ENCODE data around the gene INPP4B. TPM values are rescaled to one million over a fixed set of nuclear protein-coding genes. Genes with fewer than 3 reads are reported as not detected.

INPP4B gene
- total RNA-seq, 4 donors from 2014 or later = 29.4 to 51.5 (median 35.3) TPM

GRCh38 chr4:142040043-142040442 lies 806.1 kb downstream of the INPP4B start:
- TF ChIP-seq CTCF (IDR thresholded peaks at IDR 0.05) = no peak
- TF ChIP-seq POLR2A (IDR thresholded peaks at IDR 0.05) = no peak
- Histone ChIP-seq H3K4me1 (no peaks in the 10 kb centered on the region), H3K36me3 (no peaks in the 10 kb centered on the region), H3K9me3 (no peaks in the 10 kb centered on the region), H3K27me3 (no peaks in the 10 kb centered on the region), H3K27ac (no peak overlapping the region), H3K4me3 (no peak overlapping the region)
- DNase-seq = no peak
- intact Hi-C loops (cut with DNase I; ENCODE audit: low total_unique reads) = no loop called here

- H3K9me3 ChIP-seq = no peaks in the 10 kb centered on the region
- H3K4me1 ChIP-seq = no peaks in the 10 kb centered on the region
- H3K27me3 ChIP-seq = no peaks in the 10 kb centered on the region
- no peaks in the 10 kb centered on the region for H3K36me3 ChIP-seq
- no peak overlapping the region for H3K27ac ChIP-seq
- intact Hi-C loops (cut with DNase I; ENCODE audit: low total_unique reads) = no loop called here
- DNase-seq = no peak
- no peak overlapping the region for H3K4me3 ChIP-seq
- TF ChIP-seq CTCF (IDR thresholded peaks at IDR 0.05) (no peak), POLR2A (IDR thresholded peaks at IDR 0.05) (no peak)
Observed at GRCh38 chr4:142036795-142037583, 809.1 kb downstream of the INPP4B start.

- Histone ChIP-seq H3K9me3 (no peaks in the 10 kb centered on the region), H3K27ac (no peak overlapping the region), H3K36me3 (no peaks in the 10 kb centered on the region), H3K4me3 (no peak overlapping the region), H3K4me1 (no peaks in the 10 kb centered on the region), H3K27me3 (no peaks in the 10 kb centered on the region)
- intact Hi-C loops (cut with DNase I; ENCODE audit: low total_unique reads) = no loop called here
- TF ChIP-seq POLR2A (IDR thresholded peaks at IDR 0.05) (no peak), CTCF (IDR thresholded peaks at IDR 0.05) (no peak)
- no peak for DNase-seq
Observed at GRCh38 chr4:142035566-142035965, 810.5 kb downstream of the INPP4B start.

- no peaks in the 10 kb centered on the region for H3K36me3 ChIP-seq
- no peak for DNase-seq
- H3K27me3 ChIP-seq = no peaks in the 10 kb centered on the region
- H3K4me3 ChIP-seq = no peak overlapping the region
- TF ChIP-seq POLR2A (IDR thresholded peaks at IDR 0.05) (no peak), CTCF (IDR thresholded peaks at IDR 0.05) (no peak)
- H3K9me3 ChIP-seq = no peaks in the 10 kb centered on the region
- intact Hi-C loops (cut with DNase I; ENCODE audit: low total_unique reads) = no loop called here
- H3K4me1 ChIP-seq = no peaks in the 10 kb centered on the region
- H3K27ac ChIP-seq = no peak overlapping the region
Observed at GRCh38 chr4:142034101-142034500, 812.0 kb downstream of the INPP4B start.

- no peak for TF ChIP-seq POLR2A (IDR thresholded peaks at IDR 0.05)
- no peak for TF ChIP-seq CTCF (IDR thresholded peaks at IDR 0.05)
- Histone ChIP-seq H3K27ac (no peak overlapping the region), H3K4me1 (no peaks in the 10 kb centered on the region), H3K4me3 (no peak overlapping the region), H3K36me3 (no peaks in the 10 kb centered on the region), H3K27me3 (no peaks in the 10 kb centered on the region), H3K9me3 (no peaks in the 10 kb centered on the region)
- no peak for DNase-seq
- intact Hi-C loops (cut with DNase I; ENCODE audit: low total_unique reads) = no loop called here
Observed at GRCh38 chr4:142030010-142030409, 816.1 kb downstream of the INPP4B start.

All from uterus (tissue), 4 donors.